ENCODE data around the gene CYP2J2.
"Not testable (repeated sequence)": the region's sequence is repeated elsewhere in the genome, so short reads cannot be mapped to it uniquely, and the experiment has no call there.

Gene CYP2J2

GRCh38 chr1:59857679-59858354, 68.8 kb downstream of the CYP2J2 start:
- no peak for DNase-seq (ENCODE audit: low read depth)

DNA sequence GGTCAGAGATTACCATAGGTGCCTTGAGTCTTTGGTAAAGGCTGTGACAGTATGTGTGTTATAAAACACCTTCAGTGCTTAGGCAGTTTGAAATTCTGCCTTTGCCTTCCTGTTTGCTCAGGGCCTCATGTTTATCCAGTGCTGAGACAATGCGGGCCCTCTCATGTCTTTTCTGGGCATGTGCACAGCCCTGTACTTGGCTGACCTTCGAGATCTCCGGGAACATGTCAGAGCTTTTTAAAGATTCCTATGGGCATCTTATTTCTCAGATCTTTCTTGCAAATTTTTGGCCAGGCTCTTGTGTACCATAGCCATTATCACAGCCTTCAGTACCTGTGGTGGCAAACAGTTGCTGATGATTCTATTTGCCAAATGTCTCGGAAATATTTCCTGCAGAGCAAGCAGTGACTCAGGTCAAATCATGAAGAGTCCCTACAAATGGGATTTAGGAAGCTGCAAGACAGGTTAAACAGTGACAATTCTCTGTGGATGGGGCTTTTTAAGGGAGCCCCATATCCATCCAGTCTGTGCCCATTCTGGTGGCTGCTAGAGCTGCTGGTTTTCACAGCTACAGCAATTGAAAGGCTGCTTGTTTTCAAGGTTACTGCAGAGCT, 69.7 kb downstream of the CYP2J2 start:
- DNase-seq (ENCODE audit: low read depth): no peak

GRCh38 chr1:59855297-59855696, 71.3 kb downstream of the CYP2J2 start:
- not testable (repeated sequence) for DNase-seq (ENCODE audit: low read depth)

GRCh38 chr1:59852117-59852516, 74.5 kb downstream of the CYP2J2 start:
- DNase-seq (ENCODE audit: low read depth): no peak

GRCh38 chr1:59846895-59847282, 79.7 kb downstream of the CYP2J2 start:
- DNase-seq (ENCODE audit: low read depth): no peak

GRCh38 chr1:59846209-59846894, 80.2 kb downstream of the CYP2J2 start:
- no peak for DNase-seq (ENCODE audit: low read depth)

- no peak for DNase-seq (ENCODE audit: low read depth)
Measured at GRCh38 chr1:59845091-59845490, 81.5 kb downstream of the CYP2J2 start.

All from activated gamma-delta T cell treated with anti-CD3 and anti-CD28 coated beads, Interleukin-2, amount 50 U/mL, for 16 hours (primary cell).